Cerebellar nuclear complex (tissue), 1 donor: ENCODE measurements around the gene SH3D21.

Source experiments
- DNase-seq, 2 experiments: peaks; one replicate each; lab custom pipeline; 2025; lab: John Stamatoyannopoulos, UW

SH3D21 gene

DNA sequence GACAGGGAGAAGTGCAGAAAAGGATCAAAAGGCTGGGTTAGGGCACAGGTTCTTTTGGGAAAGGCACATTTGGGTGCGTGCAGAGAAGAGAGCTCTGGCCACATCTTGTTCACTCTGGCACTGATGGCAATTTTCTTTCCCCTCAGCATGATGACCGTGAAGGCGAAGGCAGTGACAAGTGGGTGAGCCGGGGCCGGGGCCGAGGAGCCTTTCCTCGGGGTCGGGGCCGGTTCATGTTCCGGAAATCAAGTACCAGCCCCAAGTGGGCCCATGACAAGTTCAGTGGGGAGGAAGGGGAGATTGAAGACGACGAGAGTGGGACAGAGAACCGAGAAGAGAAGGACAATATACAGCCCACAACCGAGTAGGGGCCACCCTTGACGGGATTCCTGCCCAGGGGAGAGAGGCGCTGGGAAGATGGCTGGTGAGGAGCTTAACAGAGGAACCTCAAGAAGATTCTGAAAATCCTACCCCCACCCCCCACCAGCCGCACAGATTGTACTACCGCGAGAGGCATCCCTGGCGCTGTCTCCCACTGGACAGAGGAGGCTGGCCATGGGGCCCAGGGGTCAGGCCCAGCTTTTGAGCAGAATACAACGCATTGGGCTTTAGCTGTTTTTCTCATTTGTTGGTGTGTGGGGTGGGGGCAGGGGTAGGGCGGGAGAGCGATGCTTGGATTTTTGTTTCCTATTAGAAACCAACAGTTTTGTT, 2.4 kb upstream of the SH3D21 start:
- no peak for DNase-seq

DNA sequence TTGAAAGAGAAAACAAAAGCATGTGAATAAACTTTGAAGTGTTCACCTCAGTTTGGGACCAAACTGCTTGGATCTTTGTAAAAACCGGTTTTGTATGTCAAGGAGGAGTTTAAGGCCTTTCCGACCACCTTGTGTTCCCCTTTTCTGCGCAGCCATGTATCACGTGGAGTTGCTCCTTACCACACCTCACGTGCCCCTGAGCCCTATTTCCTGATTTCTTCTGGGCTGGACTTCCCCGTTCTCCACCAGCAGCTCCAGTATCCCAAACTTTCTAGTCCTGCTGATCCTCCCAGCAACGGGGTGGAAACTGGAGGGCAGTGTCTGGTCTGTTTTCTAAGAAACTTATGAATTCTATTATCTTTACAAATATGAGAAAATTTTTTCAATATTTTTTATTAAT, 1.6 kb upstream of the SH3D21 start:
- DNase-seq = no peak

DNA sequence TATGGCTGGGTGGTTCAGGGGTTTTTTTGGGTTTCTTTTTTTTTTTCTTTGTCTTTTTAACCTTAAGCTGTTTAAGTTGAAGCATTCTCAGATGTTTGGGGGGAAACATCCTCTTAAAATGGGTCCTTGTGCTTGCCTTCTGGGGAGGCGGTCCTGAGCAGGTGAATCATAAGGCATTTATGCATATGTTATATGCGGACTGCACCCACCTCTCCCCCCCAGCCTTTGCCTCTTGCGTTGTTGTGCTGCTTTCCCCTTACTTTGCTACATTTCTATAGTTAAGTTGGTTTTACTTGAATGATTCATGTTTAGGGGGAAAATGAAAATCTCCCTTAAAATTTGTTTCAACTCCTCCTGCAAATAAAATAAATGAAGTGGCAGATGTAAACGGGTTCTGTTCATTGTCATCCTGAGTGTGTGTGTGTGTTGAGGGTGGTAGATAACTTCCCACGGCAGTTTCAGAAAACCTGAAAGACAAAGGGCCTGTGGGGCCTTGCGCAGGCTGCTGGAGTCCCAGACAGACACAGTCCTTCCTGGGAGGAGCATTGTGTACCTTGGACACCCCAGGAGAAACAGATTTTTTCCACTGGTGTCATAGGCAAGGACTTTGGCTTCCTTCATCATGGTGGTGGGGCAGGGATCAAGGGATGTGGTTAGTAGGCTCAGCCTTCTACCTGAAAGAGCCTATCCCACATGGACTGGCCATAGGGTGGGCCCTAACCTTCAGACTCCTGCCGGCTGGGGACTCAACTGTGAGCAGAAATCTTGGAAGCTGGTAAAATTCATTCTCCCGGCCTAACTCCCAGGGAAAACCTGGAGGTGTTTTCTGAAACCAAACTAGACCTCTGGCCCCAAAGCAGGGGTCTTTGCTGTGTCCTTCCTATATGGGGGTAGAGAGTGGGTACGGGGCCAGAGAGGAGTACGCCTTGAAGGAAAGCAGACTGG, 926 bp upstream of the SH3D21 start:
- DNase-seq = no peak

DNA sequence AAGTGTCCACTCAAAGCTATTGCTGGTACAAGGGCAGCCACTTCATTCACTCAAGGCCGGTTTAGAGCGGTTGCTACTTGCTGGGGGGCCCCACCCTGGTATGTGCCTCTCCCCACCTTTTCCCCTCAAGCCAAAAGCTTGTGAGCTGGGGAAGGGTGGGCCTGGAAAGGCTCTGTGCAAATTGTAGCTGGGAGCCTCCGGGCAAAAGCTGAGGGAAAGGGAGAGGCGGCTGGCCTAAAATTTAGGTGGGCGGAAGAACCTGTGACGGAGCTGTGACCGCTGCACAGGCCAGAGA, 306 bp upstream of the SH3D21 start:
- no peak for DNase-seq

DNA sequence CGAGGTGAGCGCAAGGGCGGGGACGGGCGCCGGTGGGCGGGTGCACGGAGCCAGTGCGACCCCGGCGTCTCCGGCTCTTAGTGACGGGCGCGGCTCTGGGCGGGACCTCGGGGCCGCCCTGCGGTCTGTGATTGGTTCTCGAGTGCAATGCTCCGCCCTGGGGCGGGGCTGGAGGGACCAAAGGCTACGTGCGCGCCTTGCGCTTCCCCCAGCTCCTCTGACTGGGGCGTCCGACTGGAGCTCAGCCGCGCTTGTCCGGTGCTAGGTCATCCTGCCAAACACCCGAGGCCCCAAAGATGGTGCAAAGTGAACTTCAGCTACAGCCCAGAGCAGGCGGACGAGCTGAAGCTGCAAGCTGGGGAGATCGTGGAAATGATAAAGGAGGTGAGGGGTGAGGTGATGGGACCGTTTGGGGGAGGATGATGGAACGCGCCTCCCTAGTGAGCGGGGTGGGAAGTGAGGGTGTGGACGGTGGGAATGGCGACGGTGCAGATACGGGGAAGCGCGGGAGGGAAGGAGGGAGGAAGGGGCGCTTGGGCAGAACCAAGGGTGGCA, 811 bp downstream of the SH3D21 start:
- DNase-seq = peak; percentile 68 to 86

DNA sequence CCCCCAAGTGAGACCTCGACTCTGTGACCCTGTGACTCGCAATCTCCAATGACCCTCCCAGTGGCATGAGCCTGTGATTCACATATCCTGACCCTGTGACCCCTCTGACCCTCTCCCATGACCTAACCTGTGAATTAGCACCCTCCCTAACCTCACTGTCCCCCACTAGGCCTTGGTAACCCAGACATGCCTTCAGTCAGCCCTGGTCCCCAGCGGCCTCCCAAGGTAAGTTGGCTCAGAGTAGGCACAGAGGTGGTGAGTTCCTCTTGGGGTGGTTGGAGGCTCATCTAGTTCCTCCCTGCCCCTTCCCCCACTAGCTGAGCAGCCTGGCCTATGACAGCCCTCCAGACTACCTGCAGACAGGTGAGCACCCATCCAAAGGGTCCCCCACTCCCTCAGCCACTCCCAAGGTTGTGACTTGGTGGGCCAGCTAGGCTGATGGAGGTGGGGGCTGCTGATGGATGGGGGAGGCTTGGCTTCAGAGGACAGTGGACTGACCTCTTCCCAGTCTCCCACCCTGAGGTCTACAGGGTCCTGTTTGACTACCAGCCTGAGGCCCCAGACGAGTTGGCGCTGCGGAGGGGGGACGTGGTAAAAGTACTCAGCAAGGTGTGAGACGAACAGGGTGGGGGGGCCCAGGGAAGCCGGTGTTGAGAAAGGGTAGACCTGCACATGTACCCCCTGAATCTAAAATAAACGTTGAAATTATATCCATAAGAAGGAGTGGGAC, 1.6 kb downstream of the SH3D21 start:
- no peak for DNase-seq

DNA sequence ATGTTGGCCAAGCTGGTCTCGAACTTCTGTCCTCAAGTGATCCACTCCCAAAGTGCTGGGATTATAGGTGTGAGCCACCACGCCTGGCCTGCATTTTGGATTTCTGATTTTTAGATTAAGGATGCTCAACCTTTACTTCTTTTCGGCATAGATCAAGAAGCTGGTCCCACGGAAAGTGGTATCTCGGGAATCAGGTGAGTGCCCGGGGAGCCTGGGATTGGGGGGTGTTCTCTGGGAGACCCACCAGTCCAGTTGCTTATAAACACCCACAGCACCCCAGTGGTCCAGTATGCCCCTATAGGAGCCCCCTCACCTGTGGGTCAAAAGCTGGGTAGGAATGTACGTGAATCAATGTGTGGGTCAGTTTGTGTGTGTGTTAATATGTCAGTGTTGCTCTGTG, 3.2 kb downstream of the SH3D21 start:
- no peak for DNase-seq

DNA sequence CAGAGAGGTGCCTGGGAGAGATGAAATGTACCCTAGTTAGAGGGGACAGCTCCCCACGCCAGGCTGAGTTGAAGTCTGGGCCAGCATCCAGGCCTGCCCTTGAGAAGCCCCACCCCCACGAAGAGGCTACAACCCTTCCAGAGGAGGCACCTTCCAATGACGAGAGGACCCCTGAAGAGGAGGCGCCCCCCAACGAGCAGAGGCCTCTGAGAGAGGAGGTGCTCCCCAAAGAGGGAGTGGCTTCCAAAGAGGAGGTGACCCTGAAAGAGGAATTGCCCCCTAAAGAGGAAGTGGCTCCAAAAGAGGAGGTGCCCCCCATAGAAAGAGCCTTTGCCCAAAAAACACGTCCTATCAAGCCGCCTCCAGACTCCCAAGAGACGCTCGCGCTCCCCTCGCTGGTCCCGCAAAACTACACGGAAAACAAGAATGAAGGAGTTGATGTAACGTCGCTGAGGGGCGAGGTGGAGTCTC, 14.2 kb downstream of the SH3D21 start:
- DNase-seq = no peak

DNA sequence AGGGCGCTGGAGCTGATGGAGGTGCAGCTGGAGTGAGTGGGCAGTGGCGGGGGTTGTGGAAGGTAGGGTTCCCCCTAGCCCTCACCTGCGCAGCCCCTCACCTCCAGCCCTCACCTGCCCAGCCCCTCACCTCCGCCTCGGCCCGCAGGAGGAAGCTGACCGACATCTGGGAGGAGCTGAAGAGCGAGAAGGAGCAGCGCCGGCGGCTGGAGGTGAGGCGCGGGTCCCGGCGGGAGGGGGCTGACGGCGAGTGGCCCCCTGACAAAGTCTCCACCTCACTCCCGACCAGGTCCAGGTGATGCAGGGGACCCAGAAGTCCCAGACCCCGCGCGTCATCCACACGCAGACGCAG, 14.6 kb downstream of the SH3D21 start:
- DNase-seq = no peak

DNA sequence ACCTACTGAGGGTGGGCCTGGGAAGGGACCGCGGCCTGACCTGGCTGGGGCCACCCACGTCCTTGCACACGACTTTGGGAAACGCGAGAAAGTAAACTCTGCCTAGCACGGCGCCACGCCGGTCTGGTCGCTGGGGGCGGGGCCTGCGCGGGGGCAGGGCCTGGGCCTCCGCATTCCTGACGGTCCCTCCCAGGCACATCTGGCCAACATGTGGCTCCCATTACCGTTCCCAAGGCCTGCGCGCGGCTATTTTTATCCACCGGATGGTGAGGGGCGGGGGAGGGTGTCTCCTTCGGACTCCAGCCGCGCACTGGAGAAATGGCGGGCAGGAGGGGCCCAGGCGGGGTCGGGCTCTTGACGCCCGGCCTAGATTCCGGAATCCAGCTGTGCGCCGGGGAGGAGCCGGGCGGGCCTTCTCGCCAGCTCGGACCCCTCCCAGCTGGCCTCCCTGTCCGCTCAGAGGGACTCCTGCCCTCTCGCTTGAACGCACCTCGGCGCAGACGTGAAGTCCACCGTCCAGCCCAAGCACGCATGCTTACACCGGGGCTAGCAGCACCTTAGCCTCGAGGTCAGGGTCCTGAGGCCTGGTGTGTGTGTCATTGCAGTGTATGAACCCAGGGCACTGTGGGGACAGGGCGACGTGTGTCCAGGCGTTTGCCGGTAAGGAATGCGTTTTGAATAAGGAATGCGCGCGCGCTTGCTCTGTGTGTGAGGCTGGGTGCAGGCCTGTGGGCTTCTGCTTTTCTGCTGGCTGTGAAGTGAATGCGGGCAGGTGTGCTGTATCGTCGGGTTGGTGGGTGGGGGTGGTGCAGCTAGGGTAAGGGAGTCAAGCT, 15.2 kb downstream of the SH3D21 start:
- DNase-seq = no peak

DNA sequence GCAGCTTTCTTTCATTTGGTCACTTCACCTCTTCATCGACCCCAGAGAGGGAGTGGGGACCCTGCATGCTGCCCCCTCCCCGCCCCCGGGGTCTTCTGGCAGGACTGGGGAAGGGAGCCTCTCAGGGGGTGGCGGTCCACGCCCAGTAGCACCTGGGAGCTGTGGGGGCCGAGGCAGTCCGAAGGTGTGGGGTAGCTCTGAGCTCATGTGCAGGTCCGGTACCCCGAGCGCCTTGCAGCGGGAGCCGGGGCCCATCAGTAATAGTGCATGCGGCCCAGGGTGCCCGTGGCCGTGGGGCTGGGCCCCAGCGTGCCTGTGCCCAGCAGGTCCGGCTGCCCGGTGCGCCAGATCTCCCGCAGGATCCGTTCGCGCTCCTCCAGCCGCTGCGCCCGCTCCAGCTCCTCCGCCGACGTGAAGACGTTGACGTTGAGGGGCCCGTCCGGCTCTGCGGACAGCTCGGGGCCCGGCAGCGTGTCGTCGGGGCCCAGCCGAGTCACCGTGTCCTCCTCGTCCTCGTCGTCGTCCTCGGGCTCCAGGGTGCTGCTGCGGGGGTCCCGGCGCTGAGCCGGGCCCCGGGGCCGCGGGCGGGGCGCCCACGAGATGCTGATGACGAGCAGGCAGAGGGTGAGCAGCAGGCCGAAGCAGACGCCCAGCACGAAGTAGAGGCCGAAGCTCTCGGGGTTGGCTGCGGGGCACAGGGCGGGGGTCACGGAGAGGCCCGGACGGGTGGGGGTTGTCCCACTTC, 16.0 kb downstream of the SH3D21 start:
- DNase-seq = no peak

DNA sequence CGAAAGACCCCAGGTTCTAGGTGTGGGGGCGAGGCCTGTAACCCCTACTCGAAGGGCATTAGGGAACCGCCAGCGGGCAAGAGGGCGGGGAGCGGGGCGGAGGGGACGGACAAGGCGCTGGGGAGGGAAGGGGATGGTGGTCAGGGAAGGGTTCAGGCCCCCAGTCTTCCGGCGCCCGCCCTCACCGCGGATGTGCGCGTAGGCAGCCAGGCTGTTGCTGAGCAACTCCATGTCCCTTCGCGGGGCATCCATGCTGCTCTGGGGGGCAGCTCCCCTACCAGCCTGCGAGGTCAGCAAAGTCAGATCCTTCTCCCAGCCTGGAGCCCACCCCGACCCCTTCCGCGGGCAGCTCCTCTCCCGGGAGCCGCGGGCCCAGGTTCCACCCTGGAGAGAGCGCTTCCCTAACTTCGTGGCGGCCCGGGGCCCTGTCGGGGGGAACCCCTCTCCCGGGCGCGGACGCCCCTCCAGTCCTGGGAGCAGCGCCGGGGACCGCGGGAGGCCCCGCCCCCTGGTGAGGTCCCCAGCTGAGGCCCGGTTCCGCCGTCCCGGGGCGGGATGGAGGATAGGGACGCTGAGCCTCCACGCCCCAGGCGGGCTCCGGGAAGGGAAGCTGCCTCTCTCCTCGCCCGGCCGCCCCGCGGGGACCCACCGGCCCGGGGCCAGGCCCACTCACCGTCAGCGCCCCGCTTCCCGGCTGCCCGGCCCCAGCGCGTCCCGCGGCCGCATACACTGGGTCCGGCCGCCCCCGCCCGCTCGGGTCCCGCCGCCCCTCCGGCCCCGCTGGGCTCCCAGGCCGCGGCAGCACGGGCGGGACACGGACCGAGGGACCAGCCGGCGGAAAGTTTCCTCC, 16.8 kb downstream of the SH3D21 start:
- no peak for DNase-seq

DNA sequence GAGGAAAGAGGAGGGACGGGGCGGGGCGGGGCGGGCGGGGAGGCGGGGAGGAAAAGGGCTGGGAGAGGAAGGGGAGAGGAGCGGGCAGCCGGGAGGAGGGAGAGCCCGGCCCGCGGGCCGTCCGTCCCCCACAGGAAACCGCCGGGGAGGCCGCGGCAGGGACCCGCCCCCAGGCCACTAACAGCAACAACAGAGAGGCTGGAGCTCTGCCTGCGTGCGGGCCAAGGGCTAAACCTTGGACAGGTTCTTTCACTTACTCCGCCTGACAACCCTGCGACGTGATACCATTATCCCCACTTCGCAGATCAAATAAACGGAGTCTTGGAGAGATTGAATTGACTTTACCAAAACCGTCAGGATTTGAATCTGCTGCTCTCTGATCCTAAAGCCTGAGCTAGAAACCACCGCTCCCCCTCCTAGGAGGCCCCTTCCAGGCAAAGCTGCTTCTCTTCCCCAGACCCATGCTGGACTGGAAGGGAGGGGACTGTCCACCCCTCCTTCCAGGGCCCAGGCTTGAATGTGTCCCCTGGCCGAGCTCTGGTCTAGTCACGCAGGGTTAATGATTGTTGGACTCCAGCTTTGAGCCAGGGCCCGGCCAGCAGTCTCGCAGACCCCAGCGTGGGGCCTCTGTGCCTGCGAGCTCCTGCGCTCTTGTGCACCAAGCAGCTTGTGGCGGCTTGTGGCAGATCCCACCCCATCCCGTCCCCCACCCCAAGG, 17.6 kb downstream of the SH3D21 start, which contains the start of gene EVA1B:
TSS of gene EVA1B (minus strand) at position 10 of the 717 bp plus-strand sequence. CDS start 608 bp downstream, outside the sequence.
- no peak for DNase-seq

DNA sequence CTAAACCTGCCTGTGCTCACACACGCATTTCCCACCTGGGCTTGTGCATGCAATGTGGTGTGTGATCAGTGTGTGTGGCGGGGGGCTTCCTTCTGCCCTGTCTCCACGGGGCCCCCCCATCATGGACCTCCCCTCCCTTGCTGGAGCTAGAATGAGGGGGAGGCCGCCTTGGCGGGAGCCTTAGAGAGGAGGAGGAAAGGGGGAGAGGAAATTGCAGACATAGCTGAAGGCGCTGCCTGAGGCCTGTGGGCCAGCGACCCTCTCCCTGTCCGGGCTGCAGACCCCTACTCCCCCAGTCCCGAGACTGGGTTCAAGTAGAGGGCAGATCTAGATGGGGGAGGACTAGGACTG, 18.2 kb downstream of the SH3D21 start:
- DNase-seq = no peak

DNA sequence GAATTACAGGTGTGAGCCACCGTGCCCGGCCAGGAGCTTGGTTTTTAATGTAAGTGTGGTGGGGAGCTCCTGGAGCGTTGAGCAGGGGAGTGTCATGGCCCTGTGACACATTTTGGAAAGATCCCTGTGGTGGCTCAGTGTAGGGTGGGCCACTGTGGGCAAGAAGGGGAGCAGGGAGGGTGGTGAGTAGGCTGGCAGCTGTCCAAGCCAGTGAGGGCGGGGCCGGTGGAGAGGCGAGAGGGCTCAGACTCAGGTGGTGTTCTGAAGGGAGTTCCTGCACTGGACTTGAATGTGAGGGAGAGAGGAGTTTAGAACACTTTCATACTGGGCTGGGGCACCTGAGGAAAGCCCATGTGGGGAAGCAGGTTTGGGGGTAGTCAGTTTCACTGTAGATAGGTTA, 20.3 kb downstream of the SH3D21 start:
- no peak for DNase-seq

DNA sequence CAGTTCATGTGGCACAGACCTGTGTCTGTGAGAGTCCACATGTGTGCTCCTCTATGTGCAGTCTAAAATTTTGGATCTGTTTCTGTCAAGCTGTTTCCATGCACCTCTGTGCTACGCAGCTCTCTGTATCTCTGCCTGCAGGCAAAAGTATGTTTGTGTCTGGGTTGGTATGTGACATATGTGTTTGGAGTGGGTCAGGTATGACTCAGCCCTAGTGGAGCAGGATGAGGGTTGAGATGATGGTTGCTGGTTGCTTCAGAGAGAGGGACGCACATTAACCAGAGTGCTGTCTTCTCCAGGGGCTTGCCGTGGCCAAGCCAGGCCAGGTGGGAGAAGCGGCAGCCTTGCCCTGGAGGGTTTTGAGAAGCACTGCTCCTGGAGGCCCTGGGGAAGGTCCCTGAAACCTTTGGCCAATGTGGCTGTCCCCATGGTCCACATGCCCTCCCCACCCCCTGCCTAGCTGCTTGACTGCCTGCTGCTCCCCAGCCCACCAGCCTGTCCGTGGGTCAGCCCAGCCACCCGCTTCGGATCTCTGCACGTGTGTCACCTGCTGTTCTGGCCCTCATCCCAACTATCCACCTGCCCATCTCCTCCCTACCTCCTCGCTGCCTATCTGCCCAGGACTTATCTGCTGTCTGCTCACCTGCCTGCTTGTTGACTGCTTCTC, 21.4 kb downstream of the SH3D21 start:
- DNase-seq = no peak

DNA sequence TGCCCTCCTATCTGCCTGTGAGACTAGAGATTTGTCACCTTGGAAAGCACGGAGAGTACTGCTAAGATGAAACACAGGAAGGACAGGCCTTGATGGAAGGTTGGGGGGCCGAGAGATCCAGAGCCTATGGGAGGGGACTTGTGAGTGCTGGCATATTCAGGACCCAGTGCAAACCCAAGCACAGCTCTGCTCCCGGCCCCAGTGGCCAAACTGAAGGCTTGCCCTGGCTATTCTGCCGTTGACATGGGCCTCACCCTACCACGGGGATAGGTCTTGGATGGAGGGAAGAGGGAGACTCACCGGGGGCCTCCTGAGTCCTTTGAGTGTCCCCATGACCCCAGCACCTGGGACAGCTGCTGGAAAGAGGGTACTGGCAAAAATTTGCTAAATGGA, 21.9 kb downstream of the SH3D21 start:
- no peak for DNase-seq

DNA sequence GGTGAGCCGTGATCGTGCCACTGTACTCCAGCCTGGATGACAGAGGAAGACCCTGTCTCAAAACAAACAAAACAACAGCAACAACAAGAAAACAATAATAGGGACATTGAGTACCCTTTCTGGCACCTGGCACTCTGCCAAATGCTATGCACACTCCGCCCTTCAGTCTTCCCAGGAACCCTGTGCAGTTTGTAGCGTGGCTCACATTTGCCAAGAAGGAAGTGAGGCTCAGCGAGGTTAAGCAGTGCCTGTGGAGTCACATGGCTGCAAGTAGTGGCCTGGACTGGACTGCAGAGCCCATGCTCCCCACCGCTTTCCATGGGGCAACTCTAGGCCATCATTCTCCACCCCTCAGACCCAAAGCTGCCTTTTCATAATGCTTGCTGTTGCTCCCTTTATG, 22.5 kb downstream of the SH3D21 start:
- no peak for DNase-seq

DNA sequence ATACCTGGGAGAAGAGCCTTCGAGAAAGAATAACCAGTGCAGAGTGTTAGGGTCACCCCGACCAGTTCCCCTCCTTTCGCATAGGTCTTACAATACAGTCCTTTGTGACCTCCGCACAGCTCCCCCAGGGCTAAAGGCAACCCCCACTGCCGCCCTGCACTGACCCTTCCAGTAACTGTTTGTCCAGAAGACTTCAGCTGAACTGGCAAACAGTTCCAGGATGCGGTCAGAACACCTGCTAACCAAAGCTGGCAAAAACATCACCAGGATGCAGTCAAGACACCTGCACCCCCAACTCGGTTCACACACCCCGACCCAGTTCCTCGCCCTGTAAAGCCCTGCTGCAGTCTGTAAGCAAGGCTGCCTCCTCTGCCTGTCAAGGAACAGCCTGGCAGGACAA, 23.6 kb downstream of the SH3D21 start:
- no peak for DNase-seq
